OCI-LY7 (cell line): ENCODE measurements around the gene WNK2. TPM values are rescaled to one million over a fixed set of nuclear protein-coding genes. Genes with fewer than 3 reads are reported as not detected.

Experiments
- BruUV-seq: library from RNA; stranded (reverse); fragments of 400-500 nt; replicated peaks from 2 replicates; lab custom pipeline; 2021; lab: Mats Ljungman, UMichigan
- CTCF ChIA-PET: fragments of 300-600 bp; sonication (Branson Sonifier 250); formaldehyde crosslinking; loops from one replicate; lab custom pipeline; 2022; ENCODE audit warnings: antibody characterized with exemption; ENCODE audit not compliant: unreplicated experiment; lab: Charles Lee
- POLR2A ChIA-PET: fragments of 300-600 bp; sonication (Branson Sonifier 250); formaldehyde crosslinking; loops from one replicate; lab custom pipeline; 2022; ENCODE audit warnings: antibody characterized with exemption; lab: Charles Lee
- DNase-seq: peaks from one replicate; pipeline ENCODE4 v3.0.0-alpha.2; 2015; ENCODE audit warnings: low spot score
- H2AFZ ChIP-seq: fragments of 200-600 bp; sonication (generic), shearing (Covaris generic); 2 replicates; pipeline ENCODE4 v1.6.1; 2014; ENCODE audit warnings: mild to moderate bottlenecking, antibody characterized with exemption, low read length, moderate library complexity
- H3K27ac ChIP-seq: fragments of 200-600 bp; sonication (generic); 2 replicates; pipeline ENCODE4 v1.5.1; 2014; ENCODE audit warnings: mixed run types, low read depth, mild to moderate bottlenecking, moderate library complexity, low read length, inconsistent platforms; ENCODE audit not compliant: poor library complexity, severe bottlenecking
- H3K36me3 ChIP-seq: fragments of 200-600 bp; sonication (generic); 2 replicates; pipeline ENCODE4 v1.6.1; 2014; ENCODE audit warnings: mild to moderate bottlenecking, antibody characterized with exemption, low read length, moderate library complexity, mixed read lengths; ENCODE audit not compliant: insufficient read depth
- H3K4me1 ChIP-seq: fragments of 200-600 bp; sonication (generic); 2 replicates; pipeline ENCODE4 v1.5.1; 2014; ENCODE audit warnings: mild to moderate bottlenecking, low read length; ENCODE audit not compliant: insufficient read depth, poor library complexity, severe bottlenecking
- H3K4me2 ChIP-seq: fragments of 200-600 bp; sonication (generic); 2 replicates; pipeline ENCODE4 v1.6.1; 2014; ENCODE audit warnings: mild to moderate bottlenecking, low read length
- H3K4me3 ChIP-seq: fragments of 200-600 bp; sonication (generic); 2 replicates; pipeline ENCODE4 v1.5.1; 2014; ENCODE audit warnings: mild to moderate bottlenecking, low read depth, low read length; ENCODE audit not compliant: poor library complexity, severe bottlenecking
- H3K79me2 ChIP-seq: fragments of 200-600 bp; sonication (generic); 2 replicates; pipeline ENCODE4 v1.6.1; 2016; ENCODE audit warnings: low read depth, mild to moderate bottlenecking, low read length, moderate library complexity, mixed read lengths; ENCODE audit not compliant: insufficient read depth
- H3K9me2 ChIP-seq: fragments of 200-600 bp; sonication (generic); 2 replicates; pipeline ENCODE4 v1.6.1; 2016; ENCODE audit warnings: mild to moderate bottlenecking, low read length, mixed read lengths; ENCODE audit not compliant: insufficient read depth
- H3K9me3 ChIP-seq: fragments of 200-600 bp; sonication (generic); 2 replicates; pipeline ENCODE4 v1.6.1; 2014; ENCODE audit warnings: mild to moderate bottlenecking, mixed run types, low read length, mixed read lengths
- H4K20me1 ChIP-seq: fragments of 200-600 bp; sonication (generic); 2 replicates; pipeline ENCODE4 v1.6.1; 2014; ENCODE audit warnings: mild to moderate bottlenecking, antibody characterized with exemption, low read length, moderate library complexity, mixed read lengths; ENCODE audit not compliant: insufficient read depth
- CTCF ChIP-seq: fragments of 200-600 bp; sonication (generic); conservative IDR thresholded peaks from 2 replicates; pipeline ENCODE4 v1.5.1; 2014; ENCODE audit warnings: mild to moderate bottlenecking, antibody characterized with exemption, low read length, moderate library complexity, mixed read lengths
- EZH2phosphoT487 ChIP-seq: fragments of 200-600 bp; sonication (generic); IDR thresholded peaks from 2 replicates; pipeline ENCODE4 v1.6.1; 2018; ENCODE audit warnings: low read depth, borderline replicate concordance, mild to moderate bottlenecking, mixed run types, antibody characterized with exemption, low read length, moderate library complexity, mixed read lengths
- intact Hi-C: fragments of 100-400 bp; cut with micrococcal nuclease; formaldehyde crosslinking; loops from one replicate; pipeline ENCODE4 v1.10.0; 2022; ENCODE audit not compliant: unreplicated experiment
- total RNA-seq, 2 experiments: library from RNA; depleted of rRNA in 1 of 2; stranded (reverse); fragments of >200 nt in 1 of 2; shearing (Covaris generic) in 1 of 2; gene quantifications; 2 replicates each; pipeline ENCODE4 v1.2.3, GENCODE V29; 2014 to 2022

Gene WNK2
- total RNA-seq, 2 experiments from 2014 or later = 142 to 194 TPM

DNA sequence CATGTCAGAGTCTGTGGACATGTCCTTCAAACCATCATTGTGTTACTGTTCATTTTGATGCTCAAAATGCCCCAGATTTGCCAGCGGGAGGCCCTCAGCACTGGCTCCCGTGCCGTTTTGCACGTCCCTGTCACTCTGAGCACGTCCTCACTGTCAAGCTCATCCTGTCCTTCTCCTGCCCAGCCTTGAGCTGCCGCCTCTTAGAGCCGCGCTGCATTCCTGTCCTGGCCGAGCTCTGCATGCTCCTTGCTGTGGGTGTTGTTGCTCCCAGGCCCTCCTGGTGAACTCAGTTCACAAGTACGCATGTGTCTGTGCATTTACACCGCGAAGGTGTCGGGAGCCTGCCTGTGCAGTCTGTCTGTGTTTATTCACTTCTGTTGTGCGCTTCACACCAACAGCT, 62.2 kb downstream of the WNK2 start:
- Histone ChIP-seq H3K9me3 (no peaks in the 10 kb centered on the region), H2AFZ (no peak overlapping the region), H3K79me2 (no peaks in the 10 kb centered on the region), H3K9me2 (no peaks in the 10 kb centered on the region), H4K20me1 (no peaks in the 10 kb centered on the region), H3K27ac (no peak overlapping the region), H3K4me1 (peaks cover 15% of the 10 kb centered on the region), H3K36me3 (no peaks in the 10 kb centered on the region), H3K4me2 (no peak overlapping the region), H3K4me3 (no peak overlapping the region)
- CTCF ChIA-PET = no interaction called here
- no peak for TF ChIP-seq EZH2phosphoT487
- no peak for TF ChIP-seq CTCF
- POLR2A ChIA-PET = no interaction called here
- intact Hi-C loops = no loop called here
- no peak for DNase-seq
- no TSS peak for BruUV-seq

DNA sequence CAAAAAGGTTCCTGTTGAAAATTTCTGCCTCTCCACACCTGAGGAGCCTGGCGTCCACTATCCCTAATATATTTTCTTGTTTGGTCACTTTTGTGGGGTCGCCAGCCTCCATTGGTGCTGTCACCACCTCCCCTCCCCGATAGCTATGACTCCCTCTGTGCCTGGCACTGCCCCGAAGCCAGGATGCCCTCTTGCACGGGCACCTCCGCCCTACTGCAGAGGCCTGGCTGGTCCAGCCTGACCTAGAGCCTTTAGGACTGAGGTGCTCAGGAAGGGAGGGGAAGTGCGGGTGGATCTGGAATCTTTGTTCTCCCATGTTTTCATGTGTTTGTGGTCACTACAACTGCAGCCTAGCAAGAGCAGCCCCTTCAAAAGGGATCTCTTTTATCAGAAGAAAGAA, 62.6 kb downstream of the WNK2 start:
- POLR2A ChIA-PET = interaction anchor here (1.0 kb wide), 1 partner anchor 15 kb away, joined by 3 read pairs; no protein-coding TSS in a partner anchor
- TF ChIP-seq EZH2phosphoT487 (no peak), CTCF (no peak)
- no TSS peak for BruUV-seq
- Histone ChIP-seq H3K9me2 (no peaks in the 10 kb centered on the region), H3K36me3 (no peaks in the 10 kb centered on the region), H3K4me2 (no peak overlapping the region), H3K27ac (no peak overlapping the region), H3K79me2 (no peaks in the 10 kb centered on the region), H4K20me1 (no peaks in the 10 kb centered on the region), H2AFZ (no peak overlapping the region), H3K4me1 (peaks cover 15% of the 10 kb centered on the region), H3K4me3 (no peak overlapping the region), H3K9me3 (no peaks in the 10 kb centered on the region)
- intact Hi-C loops = no loop called here
- CTCF ChIA-PET = no interaction called here
- DNase-seq = no peak

DNA sequence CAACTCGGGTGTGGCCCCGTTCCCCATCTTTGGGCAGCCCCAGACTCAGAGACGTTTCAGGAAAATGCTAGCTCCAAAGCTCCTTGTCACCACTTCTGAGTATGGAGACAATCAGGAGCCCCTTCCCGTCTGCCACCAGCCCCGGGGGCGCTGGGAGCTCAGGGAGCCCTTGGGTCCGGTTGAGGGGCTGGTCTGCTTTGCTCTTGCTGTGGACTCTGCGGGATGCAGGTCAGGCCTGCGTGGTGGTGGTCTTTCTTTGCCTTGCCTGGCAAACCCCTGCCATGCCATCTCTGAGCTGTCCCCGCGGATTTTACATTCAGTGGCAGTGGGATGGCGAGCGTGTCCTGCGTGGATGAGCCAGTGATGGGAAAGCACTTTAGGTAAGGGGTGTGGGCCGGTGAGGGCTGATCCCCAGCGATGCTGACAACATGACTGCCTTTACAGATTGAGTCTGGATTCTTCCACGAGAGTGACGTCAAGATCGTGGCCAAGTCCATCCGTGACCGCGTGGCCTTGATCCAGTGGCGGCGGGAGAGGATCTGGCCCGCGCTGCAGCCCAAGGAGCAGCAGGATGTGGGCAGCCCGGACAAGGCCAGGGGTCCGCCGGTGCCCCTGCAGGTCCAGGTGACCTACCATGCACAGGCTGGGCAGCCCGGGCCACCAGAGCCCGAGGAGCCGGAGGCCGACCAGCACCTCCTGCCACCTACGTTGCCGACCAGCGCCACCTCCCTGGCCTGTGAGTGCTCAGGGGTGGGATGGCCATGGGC, 63.3 kb downstream of the WNK2 start:
- no peaks in the 10 kb centered on the region for H3K9me2 ChIP-seq
- H4K20me1 ChIP-seq = no peaks in the 10 kb centered on the region
- no peak overlapping the region for H3K4me2 ChIP-seq
- no peak for TF ChIP-seq EZH2phosphoT487
- H3K79me2 ChIP-seq = no peaks in the 10 kb centered on the region
- DNase-seq = no peak
- no peak overlapping the region for H3K4me3 ChIP-seq
- no peak overlapping the region for H3K27ac ChIP-seq
- BruUV-seq = no TSS peak
- CTCF ChIA-PET = no interaction called here
- no peak overlapping the region for H2AFZ ChIP-seq
- intact Hi-C loops = no loop called here
- H3K9me3 ChIP-seq = no peaks in the 10 kb centered on the region
- POLR2A ChIA-PET = interaction anchor here (1.0 kb wide), 1 partner anchor 16 kb away, joined by 3 read pairs; no protein-coding TSS in a partner anchor
- H3K4me1 ChIP-seq = peaks cover 15% of the 10 kb centered on the region
- H3K36me3 ChIP-seq = no peaks in the 10 kb centered on the region
